DOHH2 (cell line): ENCODE data around the gene ZBTB9.

Experiments
- H3F3A ChIP-seq: fragments of 200-600 bp; sonication (generic), shearing (Covaris generic); 2 replicates; pipeline ENCODE4 v1.6.0; 2016; ENCODE audit warnings: antibody characterized with exemption, mild to moderate bottlenecking; ENCODE audit not compliant: control insufficient read depth, insufficient read depth
- H3K27ac ChIP-seq: fragments of 200-600 bp; sonication (generic); 2 replicates; pipeline ENCODE4 v1.5.1; 2014; ENCODE audit warnings: low read depth, mild to moderate bottlenecking, low read length, moderate library complexity
- H3K27me3 ChIP-seq: fragments of 200-600 bp; sonication (generic); 2 replicates; pipeline ENCODE4 v1.6.1; 2014; ENCODE audit warnings: mild to moderate bottlenecking, low read length, mixed read lengths; ENCODE audit not compliant: control insufficient read depth
- H3K36me3 ChIP-seq: fragments of 200-600 bp; sonication (generic); 2 replicates; pipeline ENCODE4 v1.6.1; 2014; ENCODE audit warnings: mild to moderate bottlenecking, low read length, moderate library complexity, mixed read lengths; ENCODE audit not compliant: control insufficient read depth
- H3K4me1 ChIP-seq: fragments of 200-600 bp; sonication (generic); 2 replicates; pipeline ENCODE4 v1.6.1; 2014; ENCODE audit warnings: mild to moderate bottlenecking, low read length, mixed read lengths; ENCODE audit not compliant: control insufficient read depth
- H3K4me2 ChIP-seq: fragments of 200-600 bp; sonication (generic); 2 replicates; pipeline ENCODE4 v1.6.0; 2014; ENCODE audit warnings: mild to moderate bottlenecking, low read length, moderate library complexity
- H3K4me3 ChIP-seq: fragments of 200-600 bp; sonication (generic); 2 replicates; pipeline ENCODE4 v1.5.1; 2014; ENCODE audit warnings: mild to moderate bottlenecking, low read length, mixed read lengths
- H3K79me2 ChIP-seq: fragments of 200-600 bp; sonication (generic); 2 replicates; pipeline ENCODE4 v1.6.1; 2014; ENCODE audit warnings: mild to moderate bottlenecking, low read length, mixed read lengths; ENCODE audit not compliant: control insufficient read depth
- H3K9me2 ChIP-seq: fragments of 200-600 bp; sonication (generic); replicated peaks from 2 replicates; pipeline ENCODE4 v1.6.1; 2014; ENCODE audit warnings: mild to moderate bottlenecking, low read length, mixed read lengths; ENCODE audit not compliant: control insufficient read depth
- H3K9me3 ChIP-seq: fragments of 200-600 bp; sonication (generic); 2 replicates; pipeline ENCODE4 v1.6.1; 2014; ENCODE audit warnings: antibody characterized with exemption, low read length, mixed read lengths; ENCODE audit not compliant: control insufficient read depth, insufficient read depth
- H4K20me1 ChIP-seq: fragments of 200-600 bp; sonication (generic); 2 replicates; pipeline ENCODE4 v1.6.0; 2014; ENCODE audit warnings: low read depth, mild to moderate bottlenecking, antibody characterized with exemption, low read length, moderate library complexity; ENCODE audit not compliant: control insufficient read depth, insufficient read depth
- EZH2phosphoT487 ChIP-seq: fragments of 200-600 bp; sonication (generic); IDR thresholded peaks from 2 replicates; pipeline ENCODE4 v1.6.1; 2017; ENCODE audit warnings: borderline replicate concordance, mild to moderate bottlenecking, antibody characterized with exemption, low read length, moderate library complexity, mixed read lengths
- TF ChIP-seq, protein P1 (sequence below): fragments of 200-600 bp; sonication (generic); IDR thresholded peaks from one replicate; pipeline ENCODE4 v1.5.1; 2014; ENCODE audit warnings: antibody characterized with exemption, mild to moderate bottlenecking, low read depth, low read length; ENCODE audit not compliant: poor library complexity, severe bottlenecking

The ZBTB9 gene

DNA sequence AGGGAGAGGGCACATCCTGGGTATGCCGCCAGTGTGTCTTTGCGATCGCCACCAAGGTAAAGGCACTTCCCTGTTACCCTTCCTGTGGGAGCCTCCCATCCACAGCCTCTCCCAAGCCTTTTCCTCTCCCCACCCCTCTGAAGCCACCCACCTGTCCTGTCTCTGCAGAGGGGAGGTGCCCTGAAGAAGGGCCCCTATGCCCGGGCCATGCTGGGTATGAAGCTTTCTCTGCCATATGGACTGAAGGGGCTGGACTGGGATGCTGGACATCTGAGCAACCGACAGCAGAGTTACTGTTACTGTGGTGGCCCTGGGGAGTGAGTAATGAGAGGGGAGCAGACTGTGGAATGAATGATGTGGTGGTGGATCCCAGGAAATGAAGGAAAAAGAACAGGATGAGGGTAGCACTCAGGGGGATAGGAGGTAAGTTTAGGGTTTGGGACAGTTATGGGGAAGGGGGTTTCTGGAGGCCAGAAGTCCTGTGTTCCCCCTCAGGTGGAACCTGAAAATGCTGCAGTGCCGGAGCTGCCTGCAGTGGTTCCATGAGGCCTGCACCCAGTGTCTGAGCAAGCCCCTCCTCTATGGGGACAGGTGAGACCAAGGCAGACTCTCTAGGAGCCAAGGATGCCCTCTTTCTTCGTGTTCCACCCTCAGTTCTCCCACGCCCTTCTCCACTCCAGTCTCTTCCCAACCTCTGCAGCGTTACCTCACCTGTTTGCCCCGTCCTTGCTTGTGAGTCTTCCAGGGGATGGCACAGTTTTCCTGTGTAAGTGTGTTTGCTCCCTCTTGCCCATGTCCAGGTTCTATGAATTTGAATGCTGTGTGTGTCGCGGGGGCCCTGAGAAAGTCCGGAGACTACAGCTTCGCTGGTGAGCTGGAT lies 40.9 kb upstream of the ZBTB9 start:
- TF ChIP-seq, protein P1, sequence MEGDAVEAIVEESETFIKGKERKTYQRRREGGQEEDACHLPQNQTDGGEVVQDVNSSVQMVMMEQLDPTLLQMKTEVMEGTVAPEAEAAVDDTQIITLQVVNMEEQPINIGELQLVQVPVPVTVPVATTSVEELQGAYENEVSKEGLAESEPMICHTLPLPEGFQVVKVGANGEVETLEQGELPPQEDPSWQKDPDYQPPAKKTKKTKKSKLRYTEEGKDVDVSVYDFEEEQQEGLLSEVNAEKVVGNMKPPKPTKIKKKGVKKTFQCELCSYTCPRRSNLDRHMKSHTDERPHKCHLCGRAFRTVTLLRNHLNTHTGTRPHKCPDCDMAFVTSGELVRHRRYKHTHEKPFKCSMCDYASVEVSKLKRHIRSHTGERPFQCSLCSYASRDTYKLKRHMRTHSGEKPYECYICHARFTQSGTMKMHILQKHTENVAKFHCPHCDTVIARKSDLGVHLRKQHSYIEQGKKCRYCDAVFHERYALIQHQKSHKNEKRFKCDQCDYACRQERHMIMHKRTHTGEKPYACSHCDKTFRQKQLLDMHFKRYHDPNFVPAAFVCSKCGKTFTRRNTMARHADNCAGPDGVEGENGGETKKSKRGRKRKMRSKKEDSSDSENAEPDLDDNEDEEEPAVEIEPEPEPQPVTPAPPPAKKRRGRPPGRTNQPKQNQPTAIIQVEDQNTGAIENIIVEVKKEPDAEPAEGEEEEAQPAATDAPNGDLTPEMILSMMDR: no peak
- TF ChIP-seq EZH2phosphoT487: no peak
- no peaks in the 10 kb centered on the region for H3K9me2 ChIP-seq
- H3F3A ChIP-seq: peaks cover 26% of the 10 kb centered on the region
- no peaks in the 10 kb centered on the region for H3K9me3 ChIP-seq
- H3K4me3 ChIP-seq: no peak overlapping the region
- H3K27ac ChIP-seq: no peak overlapping the region; the same call in 1 of the 2 replicates
- peaks cover 54% of the 10 kb centered on the region for H3K4me1 ChIP-seq
- H3K79me2 ChIP-seq: peaks cover 34% of the 10 kb centered on the region
- no peak overlapping the region for H3K4me2 ChIP-seq
- H4K20me1 ChIP-seq: no peaks in the 10 kb centered on the region; the same call in 1 of the 2 replicates
- H3K27me3 ChIP-seq: no peaks in the 10 kb centered on the region
- peaks cover 45% of the 10 kb centered on the region for H3K36me3 ChIP-seq

DNA sequence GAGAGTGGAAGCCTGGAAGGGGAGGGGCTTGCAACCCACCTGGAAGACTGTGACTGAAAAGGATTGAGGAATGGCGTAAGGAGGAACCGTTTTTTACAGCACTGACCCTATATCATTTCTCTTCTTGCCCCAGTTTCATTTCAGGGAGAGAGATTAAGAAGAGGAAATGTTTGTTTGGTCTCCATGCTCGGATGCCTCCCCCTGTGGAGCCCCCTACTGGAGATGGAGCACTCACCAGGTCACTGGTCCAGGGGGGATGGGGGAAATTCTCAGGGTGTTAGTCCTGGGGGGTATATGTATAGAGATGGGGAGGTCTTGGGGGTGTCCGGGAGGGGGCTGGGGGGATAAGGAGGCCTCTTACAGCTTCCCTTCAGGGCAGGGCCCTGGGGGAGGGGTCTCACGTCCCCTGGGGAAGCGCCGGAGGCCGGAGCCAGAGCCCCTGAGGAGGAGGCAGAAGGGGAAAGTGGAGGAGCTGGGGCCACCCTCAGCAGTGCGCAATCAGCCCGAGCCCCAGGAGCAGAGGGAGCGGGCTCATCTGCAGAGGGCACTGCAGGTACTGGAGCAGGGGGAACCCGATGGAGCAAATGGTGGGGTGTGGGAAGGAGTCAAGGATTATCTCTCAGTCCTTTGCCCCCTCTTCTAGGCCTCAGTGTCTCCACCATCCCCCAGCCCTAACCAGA lies 39.6 kb upstream of the ZBTB9 start:
- Histone ChIP-seq H3K4me3 (peak overlapping the region; percentile 87), H3K4me2 (peak overlapping the region; percentile 96), H3K9me3 (no peaks in the 10 kb centered on the region), H4K20me1 (no peaks in the 10 kb centered on the region; the same call in 1 of the 2 replicates), H3F3A (peaks cover 15% of the 10 kb centered on the region), H3K27me3 (no peaks in the 10 kb centered on the region), H3K4me1 (peaks cover 60% of the 10 kb centered on the region), H3K79me2 (peaks cover 34% of the 10 kb centered on the region), H3K9me2 (no peaks in the 10 kb centered on the region), H3K36me3 (peaks cover 43% of the 10 kb centered on the region), H3K27ac (peak overlapping the region; percentile 64)
- TF ChIP-seq EZH2phosphoT487: no peak
- TF ChIP-seq, protein P1: peak; percentile 88

DNA sequence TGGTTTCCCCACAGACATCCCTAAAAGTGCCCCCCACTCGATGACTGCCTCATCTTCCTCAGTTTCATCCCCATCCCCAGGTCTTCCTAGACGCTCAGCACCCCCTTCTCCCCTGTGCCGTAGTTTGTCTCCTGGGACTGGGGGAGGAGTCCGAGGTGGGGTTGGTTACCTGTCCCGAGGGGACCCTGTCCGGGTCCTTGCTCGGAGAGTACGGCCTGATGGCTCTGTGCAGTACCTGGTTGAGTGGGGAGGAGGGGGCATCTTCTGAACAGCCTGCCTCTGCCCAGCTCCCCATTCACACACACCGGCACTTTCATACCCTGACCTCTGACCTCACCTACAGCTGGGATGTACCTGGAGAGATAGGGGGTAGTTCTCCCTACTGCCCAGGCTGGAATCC lies 38.5 kb upstream of the ZBTB9 start:
- peak overlapping the region; percentile 87 for H3K4me3 ChIP-seq
- peak overlapping the region; percentile 66; the same call in 1 of the 2 replicates for H3K27ac ChIP-seq
- peaks cover 34% of the 10 kb centered on the region for H3K79me2 ChIP-seq
- no peaks in the 10 kb centered on the region; the same call in 1 of the 2 replicates for H4K20me1 ChIP-seq
- H3K27me3 ChIP-seq: no peaks in the 10 kb centered on the region
- H3K4me1 ChIP-seq: peaks cover 58% of the 10 kb centered on the region
- H3K9me3 ChIP-seq: no peaks in the 10 kb centered on the region
- peak overlapping the region; percentile 96 for H3K4me2 ChIP-seq
- H3F3A ChIP-seq: peaks cover 13% of the 10 kb centered on the region
- H3K9me2 ChIP-seq: no peaks in the 10 kb centered on the region
- peaks cover 42% of the 10 kb centered on the region for H3K36me3 ChIP-seq
- TF ChIP-seq EZH2phosphoT487: no peak
- TF ChIP-seq, protein P1: no peak
